Subcutaneous abdominal adipose tissue (tissue), 5 donors: Measurements from ENCODE around the gene ZFP28.

Source experiments
- H3K27ac ChIP-seq: one replicate; pipeline ENCODE4 v1.7.0; 2013; ENCODE audit warnings: low read depth, mild to moderate bottlenecking, inconsistent platforms, low read length, moderate library complexity
- H3K27me3 ChIP-seq, 5 donors: one replicate each; pipeline ENCODE4 v1.7.0; 2013; ENCODE audit warnings: low read length in 5 of 5, inconsistent platforms in 1 of 5; ENCODE audit not compliant: control insufficient read depth in 5 of 5, insufficient read depth in 4 of 5
- H3K36me3 ChIP-seq, 5 donors: one replicate each; pipeline ENCODE4 v1.7.0; 2013; ENCODE audit warnings: low read length in 5 of 5; ENCODE audit not compliant: control insufficient read depth in 5 of 5, insufficient read depth in 5 of 5
- H3K4me1 ChIP-seq, 5 donors: one replicate each; pipeline ENCODE4 v1.7.0; 2013; ENCODE audit warnings: low read length in 5 of 5, mild to moderate bottlenecking in 3 of 5, moderate library complexity in 1 of 5; ENCODE audit not compliant: control insufficient read depth in 5 of 5, insufficient read depth in 5 of 5
- H3K4me3 ChIP-seq, 5 donors: one replicate each; pipeline ENCODE4 v1.7.0; 2013; ENCODE audit warnings: low read length in 5 of 5, low read depth in 1 of 5
- H3K9ac ChIP-seq, 5 donors: one replicate each; pipeline ENCODE4 v1.7.0; 2013; ENCODE audit warnings: low read length in 5 of 5, mild to moderate bottlenecking in 4 of 5, moderate library complexity in 3 of 5
- H3K9me3 ChIP-seq, 5 donors: one replicate each; pipeline ENCODE4 v1.7.0; 2013; ENCODE audit warnings: low read length in 5 of 5; ENCODE audit not compliant: control insufficient read depth in 5 of 5
- donor health status: healthy.
- donor health status: healthy.
- donor health status: healthy.
- donor health status: healthy.
- donor health status: healthy.

The ZFP28 gene

GRCh38 chr19:56547535-56547934 lies 8.8 kb downstream of the ZFP28 start:
- Histone ChIP-seq H3K9ac (no peak overlapping the region), H3K27me3 (no peaks in the 10 kb centered on the region), H3K9me3 (peaks cover 62 to 85% (median 82%) of the 10 kb centered on the region in 5 donors), H3K4me1 (no peaks in the 10 kb centered on the region), H3K36me3 (peaks cover 43 to 61% (median 54%) of the 10 kb centered on the region in 5 donors), H3K27ac (no peak overlapping the region), H3K4me3 (peak overlapping the region in 4 of 5 donors; percentile 3 to 53 (median 42))

- peaks cover 43 to 68% (median 46%) of the 10 kb centered on the region in 5 donors for H3K36me3 ChIP-seq
Measured at GRCh38 chr19:56554272-56554869, 15.6 kb downstream of the ZFP28 start.

GRCh38 chr19:56562766-56563165 lies 24.0 kb downstream of the ZFP28 start:
- H3K4me3 ChIP-seq, result peak overlapping the region in 4 of 5 donors; percentile 3 to 48 (median 41)
- H3K4me1 ChIP-seq, result peaks cover under 1 to 13% (median 7%) of the 10 kb centered on the region in 5 donors
- no peak overlapping the region for H3K27ac ChIP-seq
- H3K36me3 ChIP-seq, result peaks cover 0 to 8% (median 0%) of the 10 kb centered on the region in 5 donors
- no peak overlapping the region for H3K9ac ChIP-seq
- no peaks in the 10 kb centered on the region for H3K27me3 ChIP-seq
- H3K9me3 ChIP-seq, result peaks cover 49 to 84% (median 77%) of the 10 kb centered on the region in 5 donors

More at GRCh38 chr19:56554272-56554869, 15.6 kb downstream of the ZFP28 start:
- Histone ChIP-seq H3K9me3 (peaks cover 84 to 94% (median 87%) of the 10 kb centered on the region in 5 donors), H3K27ac (no peak overlapping the region), H3K9ac (no peak overlapping the region), H3K4me1 (no peaks in the 10 kb centered on the region), H3K4me3 (peak overlapping the region; percentile 36 to 73 (median 49)), H3K27me3 (no peaks in the 10 kb centered on the region)

GRCh38 chr19:56566904-56567273 lies 28.1 kb downstream of the ZFP28 start:
- Histone ChIP-seq H3K9ac (peak overlapping the region; percentile 73 to 93 (median 83)), H3K36me3 (peaks cover 19 to 30% (median 25%) of the 10 kb centered on the region in 5 donors), H3K27me3 (no peaks in the 10 kb centered on the region), H3K27ac (peak overlapping the region; percentile 70), H3K4me3 (peak overlapping the region; percentile 90 to 99 (median 97)), H3K4me1 (peaks cover 3 to 20% (median 14%) of the 10 kb centered on the region in 5 donors), H3K9me3 (peaks cover 33 to 76% (median 64%) of the 10 kb centered on the region in 5 donors)

GRCh38 chr19:56567274-56568120 lies 28.7 kb downstream of the ZFP28 start, which contains the start of gene ZNF470:
ZNF470 (plus strand) TSS chr19:56567468; CDS start chr19:56570312, 2,844 bp downstream.
- H3K9me3 ChIP-seq, result peaks cover 28 to 75% (median 62%) of the 10 kb centered on the region in 5 donors
- H3K9ac ChIP-seq, result peak within 1 kb of the TSS; percentile 73 to 93 (median 83)
- peaks cover 20 to 29% (median 25%) of the 10 kb centered on the region in 5 donors for H3K36me3 ChIP-seq

GRCh38 chr19:56572589-56572988 lies 33.8 kb downstream of the ZFP28 start:
- Histone ChIP-seq H3K36me3 (peaks cover 43 to 70% (median 61%) of the 10 kb centered on the region in 5 donors), H3K9me3 (peaks cover 61 to 88% (median 78%) of the 10 kb centered on the region in 5 donors), H3K4me1 (peaks cover 3 to 10% (median 8%) of the 10 kb centered on the region in 5 donors), H3K4me3 (peak overlapping the region in 2 of 5 donors; percentile 34 to 56), H3K9ac (no peak overlapping the region), H3K27me3 (no peaks in the 10 kb centered on the region), H3K27ac (no peak overlapping the region)

More at GRCh38 chr19:56567274-56568120, 28.7 kb downstream of the ZFP28 start, which contains the start of gene ZNF470:
- H3K4me1 ChIP-seq, result peaks cover 3 to 20% (median 14%) of the 10 kb centered on the region in 5 donors
- no peaks in the 10 kb centered on the region for H3K27me3 ChIP-seq
- peak within 1 kb of the TSS; percentile 70 for H3K27ac ChIP-seq
- peak within 1 kb of the TSS; percentile 90 to 99 (median 97) for H3K4me3 ChIP-seq

- H3K9me3 ChIP-seq, result peaks cover 75 to 91% (median 89%) of the 10 kb centered on the region in 5 donors
- no peaks in the 10 kb centered on the region for H3K4me1 ChIP-seq
- no peak overlapping the region for H3K9ac ChIP-seq
- H3K4me3 ChIP-seq, result peak overlapping the region; percentile 16 to 56 (median 45)
- H3K36me3 ChIP-seq, result peaks cover 43 to 70% (median 60%) of the 10 kb centered on the region in 5 donors
- no peaks in the 10 kb centered on the region for H3K27me3 ChIP-seq
- no peak overlapping the region for H3K27ac ChIP-seq
Measured at GRCh38 chr19:56573914-56574313, 35.2 kb downstream of the ZFP28 start.

GRCh38 chr19:56577719-56578602 lies 39.2 kb downstream of the ZFP28 start:
- H3K9ac ChIP-seq, result no peak overlapping the region
- peaks cover 22 to 48% (median 38%) of the 10 kb centered on the region in 5 donors for H3K36me3 ChIP-seq
- H3K4me3 ChIP-seq, result peak overlapping the region; percentile 3 to 55 (median 37)
- no peaks in the 10 kb centered on the region for H3K4me1 ChIP-seq
- H3K27me3 ChIP-seq, result no peaks in the 10 kb centered on the region
- H3K9me3 ChIP-seq, result peaks cover 91 to 100% (median 96%) of the 10 kb centered on the region in 5 donors
- H3K27ac ChIP-seq, result no peak overlapping the region

- Histone ChIP-seq H3K9me3 (peaks cover 0 to 17% (median 6%) of the 10 kb centered on the region in 5 donors), H3K27ac (no peak overlapping the region), H3K36me3 (peaks cover 0 to 3% (median 2%) of the 10 kb centered on the region in 5 donors), H3K4me1 (peaks cover 6 to 26% (median 19%) of the 10 kb centered on the region in 5 donors), H3K27me3 (no peaks in the 10 kb centered on the region), H3K9ac (no peak overlapping the region), H3K4me3 (peak overlapping the region; percentile 92 to 99 (median 98))
Measured at GRCh38 chr19:56594446-56594782, 55.7 kb downstream of the ZFP28 start.
